Renal pelvis (tissue), 4 donors: ENCODE results near the gene ASTN2. TPM values are rescaled to one million over a fixed set of nuclear protein-coding genes. Genes with fewer than 3 reads are reported as not detected.
A peak's percentile ranks its signal among the peaks of the same experiment; 100 is the strongest.

Experiments used
- DNase-seq: peaks from one replicate; pipeline ENCODE4 v3.0.0-alpha.2; 2013
- polyA plus RNA-seq, 3 donors: library from polyadenylated mRNA; unstranded; fragments of 120-200 nt; gene quantifications; one replicate each; pipeline ENCODE4 v1.2.1, GENCODE V29; 2013; ENCODE audit not compliant: insufficient read length in 3 of 3

The ASTN2 gene
- polyA plus RNA-seq, 3 donors: 14.8 to 16.2 (median 15.9) TPM

DNA sequence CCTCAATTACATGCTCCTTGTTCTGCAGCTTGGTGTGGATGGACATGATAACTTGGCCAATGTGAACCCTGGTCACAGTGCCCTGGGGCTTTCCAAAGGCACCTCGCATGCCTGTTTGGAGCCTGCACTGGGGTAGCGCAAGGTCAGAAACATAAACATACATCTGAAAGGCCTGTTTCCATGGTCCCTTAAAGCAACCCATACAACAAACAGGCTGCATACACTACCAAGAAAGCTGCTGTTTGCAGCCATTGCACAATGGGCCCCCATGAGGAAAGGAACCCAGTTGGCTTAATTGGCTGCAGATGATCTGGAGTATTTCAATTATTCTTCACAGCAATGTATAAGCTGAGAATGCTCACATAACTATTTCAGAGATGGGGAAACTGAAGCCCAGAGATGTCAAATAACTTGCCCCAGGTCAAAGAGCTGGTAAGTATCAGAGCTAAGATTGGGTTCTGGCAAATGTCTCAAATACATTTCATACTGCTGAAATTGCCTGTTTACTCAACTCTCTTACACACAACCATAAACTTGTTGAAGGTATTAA, 233.9 kb downstream of the ASTN2 start:
- DNase-seq: no peak

GRCh38 chr9:117178596-117179375, 236.1 kb downstream of the ASTN2 start:
- DNase-seq: peak; percentile 1

DNA sequence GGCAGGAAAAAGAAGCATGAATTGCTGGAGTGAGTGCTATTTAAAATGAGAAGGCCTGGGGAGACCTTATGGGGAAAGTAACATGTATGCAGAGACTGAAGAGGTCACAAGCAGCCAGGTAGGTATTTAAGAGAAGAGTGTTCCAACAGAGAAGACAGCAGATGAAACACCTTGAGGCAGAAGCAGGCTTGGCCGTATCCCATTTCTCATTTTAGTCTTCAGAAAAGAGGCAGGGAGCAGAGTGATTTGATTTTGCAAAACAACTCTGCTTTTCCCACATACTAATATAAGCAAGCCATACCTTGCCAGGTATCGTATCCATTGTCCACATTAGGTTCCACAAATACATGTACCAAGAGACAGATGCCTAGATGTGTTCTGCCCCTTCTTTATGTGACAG, 244.3 kb downstream of the ASTN2 start:
- DNase-seq: no peak

DNA sequence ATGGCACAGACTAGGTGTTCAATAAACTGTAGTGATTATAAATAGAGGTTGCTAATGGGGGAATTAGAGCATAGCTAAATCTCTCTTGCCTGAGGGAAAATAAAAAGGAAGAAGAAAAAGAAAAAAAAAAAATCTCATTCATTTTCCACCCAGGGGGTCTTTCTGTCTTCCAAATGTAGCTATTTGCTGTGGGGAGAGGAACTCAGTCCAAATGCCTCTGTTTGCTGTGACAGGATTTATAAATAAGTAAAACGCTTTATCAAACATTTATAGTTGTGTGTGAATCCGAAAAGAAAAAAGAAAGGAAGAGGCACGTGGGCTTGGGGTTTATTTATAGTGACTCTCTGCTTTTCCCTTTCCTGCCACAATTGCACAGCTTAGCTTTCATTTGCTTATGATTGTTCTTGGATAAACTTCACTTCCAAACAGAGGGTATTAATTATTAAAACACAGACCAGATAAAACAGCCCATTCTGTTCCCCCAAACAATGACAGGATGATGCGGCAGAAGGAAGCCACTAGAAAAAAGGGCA, 245.7 kb downstream of the ASTN2 start:
- no peak for DNase-seq

GRCh38 chr9:117164512-117164911, 250.3 kb downstream of the ASTN2 start:
- no peak for DNase-seq

- DNase-seq: no peak
These were observed 254.6 kb downstream of the ASTN2 start for GRCh38 chr9:117160254-117160653.

DNA sequence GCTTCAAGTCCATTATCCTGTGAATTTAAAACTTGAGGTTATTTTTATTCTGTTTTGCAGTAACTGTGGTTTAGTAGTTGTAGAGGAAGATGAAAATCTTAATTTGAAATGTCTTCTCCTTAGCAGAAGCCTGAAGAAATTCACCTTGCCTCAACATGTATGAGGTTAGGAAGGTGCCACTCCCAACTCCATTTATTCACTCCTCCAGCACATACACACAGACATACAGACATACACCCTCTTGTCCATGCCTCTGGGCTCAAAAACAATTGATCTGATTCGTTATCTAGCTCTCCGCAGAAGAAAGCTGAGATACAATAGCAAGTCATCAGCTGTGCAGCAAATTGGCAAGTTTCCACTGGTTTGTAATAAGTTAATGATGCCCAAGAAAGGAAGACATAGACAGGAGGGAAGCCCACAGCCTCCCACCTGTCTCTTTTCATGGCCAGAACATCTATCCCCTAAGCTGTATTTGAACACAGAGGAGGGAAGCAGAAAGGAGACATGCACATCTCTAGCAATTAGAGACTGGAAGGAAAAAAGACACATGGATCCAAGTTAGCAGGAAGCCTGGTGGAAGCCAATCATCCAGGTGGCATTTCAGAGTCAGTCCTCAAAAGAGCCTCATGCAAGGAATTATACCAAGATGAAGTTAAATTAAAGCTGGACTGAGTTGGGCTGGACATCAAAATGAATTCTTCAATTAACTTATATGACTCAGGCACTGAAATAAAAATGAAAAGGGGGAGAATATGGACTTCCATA, 257.9 kb downstream of the ASTN2 start:
- no peak for DNase-seq

- DNase-seq: no peak
These were observed 258.6 kb downstream of the ASTN2 start for GRCh38 chr9:117156144-117156688.

DNA sequence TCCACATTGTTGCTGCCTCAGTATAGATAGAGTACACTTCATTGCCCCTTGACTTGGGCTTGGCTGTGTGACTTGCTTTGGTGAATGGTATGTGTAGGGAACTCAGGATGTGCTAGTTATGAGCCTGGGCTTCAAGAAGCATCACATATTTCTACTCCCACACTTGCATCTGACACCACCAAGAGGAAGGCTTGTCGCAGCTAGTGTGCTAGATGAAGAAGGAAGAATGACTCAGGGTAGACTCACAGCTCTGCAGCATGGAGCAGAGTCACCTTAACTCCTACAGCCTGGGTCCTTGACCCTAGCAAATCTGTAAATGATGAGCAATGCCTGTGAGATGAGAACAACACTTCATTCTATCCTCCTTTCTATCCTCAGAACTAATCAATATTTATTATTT, 261.8 kb downstream of the ASTN2 start:
- no peak for DNase-seq

GRCh38 chr9:117151716-117152115, 263.1 kb downstream of the ASTN2 start:
- no peak for DNase-seq

DNA sequence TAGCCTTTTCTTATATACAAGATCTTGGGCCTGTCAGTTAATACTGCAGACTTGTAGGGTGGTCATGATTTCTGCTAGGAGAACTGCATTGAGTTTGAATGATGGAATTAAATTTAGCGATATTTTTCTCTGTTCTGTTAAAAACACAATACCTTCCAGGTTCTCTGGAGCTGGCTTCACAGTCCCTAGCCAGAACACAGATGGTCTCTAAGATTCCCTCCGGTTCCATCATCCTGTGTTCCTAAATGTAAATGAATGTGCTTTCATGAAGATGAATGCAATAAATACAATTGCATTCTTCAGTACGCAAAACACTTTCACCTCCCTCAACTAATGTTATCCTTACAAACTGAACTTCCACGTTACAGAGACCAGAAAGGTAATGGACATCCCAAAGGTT, 264.9 kb downstream of the ASTN2 start:
- DNase-seq: no peak

GRCh38 chr9:117145811-117146490, 268.9 kb downstream of the ASTN2 start:
- no peak for DNase-seq

- DNase-seq: no peak
These were observed 269.8 kb downstream of the ASTN2 start for GRCh38 chr9:117145081-117145480.

- no peak for DNase-seq
These were observed 276.6 kb downstream of the ASTN2 start for GRCh38 chr9:117138231-117138630.

DNA sequence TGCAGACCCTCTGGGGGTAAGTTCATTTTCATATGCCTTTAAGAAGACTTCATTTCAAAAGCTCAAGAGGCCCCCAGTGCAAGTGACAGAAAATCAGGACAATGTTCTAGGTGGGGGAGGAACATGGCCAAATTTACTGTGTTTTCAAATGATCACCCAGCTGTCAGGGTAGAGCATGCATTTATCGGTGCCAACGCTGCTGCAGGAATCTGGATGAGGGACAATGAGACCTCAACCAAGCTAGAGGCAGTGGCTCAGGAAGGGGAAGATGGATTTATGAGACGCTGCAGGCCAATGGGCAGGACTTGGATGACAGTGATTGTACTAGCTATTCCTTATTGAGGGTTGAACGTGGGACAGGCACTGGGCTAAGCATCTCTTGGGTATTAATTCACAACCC, 278.4 kb downstream of the ASTN2 start:
- no peak for DNase-seq

DNA sequence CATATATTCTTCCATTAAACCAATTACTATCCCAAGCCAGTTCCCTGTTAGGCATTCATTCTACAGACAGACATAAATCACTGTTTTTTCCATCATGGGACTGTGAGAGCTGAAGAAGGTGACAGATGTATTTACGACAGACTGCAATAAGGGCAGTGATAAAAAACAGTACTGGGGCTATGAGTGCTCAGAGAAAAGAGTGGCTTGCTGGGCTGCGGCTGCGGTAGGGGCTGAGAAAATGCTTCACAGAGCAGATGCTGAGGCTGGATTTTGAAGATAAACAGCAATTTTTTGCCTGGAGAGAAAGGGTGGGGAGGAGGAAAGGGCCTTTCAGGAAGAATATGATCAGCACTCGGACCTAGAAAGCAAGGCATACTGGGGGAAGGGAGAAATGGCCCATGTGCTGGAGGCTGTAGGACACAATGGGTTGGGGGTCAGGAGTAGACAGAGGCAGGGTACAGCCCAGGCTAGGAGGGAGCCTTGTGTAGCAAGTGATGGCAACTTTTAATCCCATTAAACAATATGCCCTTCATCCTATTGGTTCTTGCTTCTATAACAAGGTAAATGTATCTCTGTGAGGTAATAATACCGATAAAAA, 279.3 kb downstream of the ASTN2 start:
- DNase-seq: no peak

DNA sequence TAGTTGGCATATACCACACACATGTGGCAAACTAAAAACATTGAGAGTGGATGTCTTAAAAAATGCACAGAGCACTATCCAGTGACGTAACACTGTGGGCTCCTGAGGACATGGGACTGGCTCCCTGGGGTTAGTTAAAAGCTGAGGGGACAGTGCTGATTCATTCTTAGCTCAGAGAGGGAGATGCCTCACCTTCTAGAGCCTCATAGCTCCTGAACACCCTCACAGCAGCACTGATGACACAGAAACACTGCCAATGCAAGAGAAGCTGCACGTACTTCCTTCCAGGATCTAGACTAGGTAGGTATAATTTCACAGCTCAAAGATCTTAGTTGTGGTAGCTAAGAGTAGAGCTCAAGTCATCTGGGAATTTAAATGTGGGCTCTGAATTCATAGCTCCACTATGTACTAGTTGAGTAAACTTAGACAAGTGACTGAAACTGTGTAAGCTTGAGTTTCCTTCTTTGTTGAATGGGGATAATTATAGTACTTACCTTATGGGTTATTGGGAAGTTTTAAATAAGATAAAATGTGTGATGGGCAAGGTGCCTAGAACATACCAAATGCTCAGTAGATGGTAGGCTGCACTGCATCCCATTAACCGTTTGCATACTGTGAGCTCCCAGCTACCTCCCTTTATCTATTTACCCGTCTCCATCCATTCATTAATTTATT, 279.9 kb downstream of the ASTN2 start:
- DNase-seq: no peak

GRCh38 chr9:117126871-117127270, 288.0 kb downstream of the ASTN2 start:
- no peak for DNase-seq

DNA sequence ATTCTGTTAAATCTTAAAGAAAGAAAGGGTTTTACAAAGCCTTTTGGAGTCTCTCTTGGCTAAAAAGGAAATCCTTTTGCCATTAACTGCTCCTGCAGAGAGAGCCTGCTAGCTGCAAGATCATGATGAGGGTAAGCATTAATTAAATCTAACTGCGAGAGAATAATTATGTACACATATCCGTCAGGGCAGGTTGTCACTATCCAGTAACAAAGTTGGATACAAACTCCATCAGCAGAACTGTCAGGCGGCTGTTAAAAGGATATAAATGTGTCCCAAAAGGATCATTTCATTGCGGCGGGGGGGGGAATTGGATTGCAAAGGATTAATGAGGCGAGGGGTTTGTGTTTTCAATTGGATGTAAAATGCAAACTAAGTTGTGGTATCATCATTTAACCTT, 289.3 kb downstream of the ASTN2 start:
- peak; percentile 42 for DNase-seq

- DNase-seq: no peak
These were observed 291.1 kb downstream of the ASTN2 start for GRCh38 chr9:117123729-117124128.

DNA sequence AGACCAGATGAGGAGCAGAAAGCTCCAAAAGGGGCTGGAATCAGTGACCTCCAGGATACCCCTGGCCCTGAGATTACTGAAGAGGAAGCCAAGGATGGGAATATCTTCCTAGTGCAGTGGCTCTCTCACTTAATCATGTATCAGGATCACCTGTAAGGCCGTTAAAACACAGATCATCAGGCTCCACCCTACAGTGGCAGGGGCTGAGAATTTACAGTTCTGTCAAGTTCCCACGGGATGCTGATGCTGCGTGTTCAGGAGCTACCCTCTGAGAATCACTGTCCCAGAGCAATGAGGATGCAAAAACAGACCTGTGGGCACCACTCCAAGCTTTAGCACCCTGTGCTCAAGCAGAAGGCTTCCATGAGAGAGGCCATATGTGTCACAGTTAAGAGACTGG, 291.9 kb downstream of the ASTN2 start:
- DNase-seq: no peak
